A549 (cell line): ENCODE results near the gene ULK4.

Source experiments
- NR3C1 ChIP-seq: fragments of >200 bp; sonication (Bioruptor Twin); formaldehyde crosslinking; IDR thresholded peaks from 3 replicates; pipeline ENCODE4 v1.6.1; 2017
- POLR2A ChIP-seq: IDR thresholded peaks from 2 replicates; pipeline ENCODE4 v1.6.1; 2012; ENCODE audit warnings: mild to moderate bottlenecking, low read length
- RAD21 ChIP-seq, 2 experiments: fragments of >200 bp in 1 of 2; sonication (Bioruptor Twin) in 1 of 2; formaldehyde crosslinking in 1 of 2; IDR thresholded peaks in 1 of 2; conservative IDR thresholded peaks in 1 of 2; 2 replicates in 1 of 2; 3 replicates in 1 of 2; pipeline ENCODE4 v1.6.1; 2012 to 2018; ENCODE audit warnings: inconsistent platforms in 1 of 2
- TF ChIP-seq, protein P1 (sequence below): fragments of >200 bp; sonication (Bioruptor Twin); formaldehyde crosslinking; IDR thresholded peaks from 3 replicates; pipeline ENCODE4 v1.5.1; 2016

DNA sequence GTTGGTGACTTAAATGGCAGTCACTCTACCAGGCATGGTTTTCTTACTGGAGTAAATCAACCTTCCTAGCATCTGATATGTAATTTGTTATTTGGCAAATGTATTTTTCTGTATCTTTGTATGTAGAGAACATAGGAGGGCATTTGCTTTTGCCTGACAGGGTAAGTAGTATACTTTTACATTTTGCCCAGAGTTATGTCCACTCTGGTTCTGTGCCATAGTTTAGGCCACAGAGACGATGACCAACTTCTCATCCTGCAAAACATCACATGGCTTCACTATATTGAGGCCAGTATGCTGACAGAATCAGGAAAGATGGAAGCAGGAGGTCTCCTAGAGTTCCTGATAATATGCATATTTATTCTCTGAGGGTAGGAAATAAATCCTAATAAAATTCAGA lies 23.1 kb upstream of the ULK4 start:
- TF ChIP-seq RAD21 (conservative IDR thresholded peaks at IDR 0.05 in 1 of 2, IDR thresholded peaks at IDR 0.05 in 1 of 2), result no peak
- TF ChIP-seq, protein P1, sequence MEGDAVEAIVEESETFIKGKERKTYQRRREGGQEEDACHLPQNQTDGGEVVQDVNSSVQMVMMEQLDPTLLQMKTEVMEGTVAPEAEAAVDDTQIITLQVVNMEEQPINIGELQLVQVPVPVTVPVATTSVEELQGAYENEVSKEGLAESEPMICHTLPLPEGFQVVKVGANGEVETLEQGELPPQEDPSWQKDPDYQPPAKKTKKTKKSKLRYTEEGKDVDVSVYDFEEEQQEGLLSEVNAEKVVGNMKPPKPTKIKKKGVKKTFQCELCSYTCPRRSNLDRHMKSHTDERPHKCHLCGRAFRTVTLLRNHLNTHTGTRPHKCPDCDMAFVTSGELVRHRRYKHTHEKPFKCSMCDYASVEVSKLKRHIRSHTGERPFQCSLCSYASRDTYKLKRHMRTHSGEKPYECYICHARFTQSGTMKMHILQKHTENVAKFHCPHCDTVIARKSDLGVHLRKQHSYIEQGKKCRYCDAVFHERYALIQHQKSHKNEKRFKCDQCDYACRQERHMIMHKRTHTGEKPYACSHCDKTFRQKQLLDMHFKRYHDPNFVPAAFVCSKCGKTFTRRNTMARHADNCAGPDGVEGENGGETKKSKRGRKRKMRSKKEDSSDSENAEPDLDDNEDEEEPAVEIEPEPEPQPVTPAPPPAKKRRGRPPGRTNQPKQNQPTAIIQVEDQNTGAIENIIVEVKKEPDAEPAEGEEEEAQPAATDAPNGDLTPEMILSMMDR, result no peak
- TF ChIP-seq POLR2A, result no peak
- no peak for TF ChIP-seq NR3C1
